CD4-positive, alpha-beta T cell (primary cell): ENCODE measurements around the gene SAMD10. TPM values are rescaled to one million over a fixed set of nuclear protein-coding genes. Genes with fewer than 3 reads are reported as not detected.
"Not testable (repeated sequence)": the region's sequence is repeated elsewhere in the genome, so short reads cannot be mapped to it uniquely, and the experiment has no call there.

Experiments used
- ATAC-seq: fragments of 200-7000 bp; cut with Tn5 transposase; one replicate; pipeline ENCODE4 v1.10.0; 2022; ENCODE audit warnings: mild to moderate bottlenecking; ENCODE audit not compliant: poor library complexity
- CTCF ChIA-PET: fragments of 350-600 bp; sonication (Branson Sonifier 250); formaldehyde crosslinking; loops from one replicate; lab custom pipeline; 2021; ENCODE audit warnings: antibody characterized with exemption, inconsistent platforms; lab: Charles Lee
- POLR2A ChIA-PET: fragments of 350-600 bp; sonication (Branson Sonifier 250); formaldehyde crosslinking; loops from one replicate; lab custom pipeline; 2021; ENCODE audit warnings: antibody characterized with exemption, inconsistent platforms; lab: Charles Lee
- DNase-seq, 14 experiments: peaks; one replicate each; pipeline ENCODE4 v3.0.0-alpha.2; 2013 to 2020; ENCODE audit warnings: mixed read lengths in 2 of 14
- H3K27ac ChIP-seq, 2 donors: one replicate each; pipeline versions ENCODE4 v1.5.1 to v1.7.0; 2013; ENCODE audit warnings: low read length in 2 of 2, low read depth in 1 of 2, mild to moderate bottlenecking in 1 of 2
- H3K27me3 ChIP-seq, 2 experiments: 1 replicate in 1 of 2; 2 replicates in 1 of 2; pipeline versions ENCODE4 v1.6.1 to v1.7.0; 2013; ENCODE audit warnings: low read length in 2 of 2, control low read depth in 1 of 2, mild to moderate bottlenecking in 1 of 2, moderate library complexity in 1 of 2; ENCODE audit not compliant: insufficient read depth in 2 of 2, control insufficient read depth in 1 of 2
- H3K36me3 ChIP-seq: one replicate; pipeline ENCODE4 v1.6.1; 2013; ENCODE audit warnings: low read length, control low read depth; ENCODE audit not compliant: insufficient read depth
- H3K4me1 ChIP-seq: one replicate; pipeline ENCODE4 v1.6.1; 2013; ENCODE audit warnings: low read length, control low read depth; ENCODE audit not compliant: insufficient read depth
- H3K4me3 ChIP-seq: one replicate; pipeline ENCODE4 v1.5.1; 2013; ENCODE audit warnings: mild to moderate bottlenecking, low read length, moderate library complexity
- H3K9me3 ChIP-seq, 2 experiments: 1 replicate in 1 of 2; 2 replicates in 1 of 2; pipeline versions ENCODE4 v1.6.1 to v1.7.0; 2013; ENCODE audit warnings: low read length in 2 of 2, mild to moderate bottlenecking in 2 of 2, control low read depth in 1 of 2, moderate library complexity in 1 of 2; ENCODE audit not compliant: control insufficient read depth in 1 of 2, insufficient read depth in 1 of 2
- H3K27ac Mint-ChIP-seq: one replicate; pipeline ENCODE4 v1.8.0; 2020; ENCODE audit warnings: mixed read lengths
- H3K27me3 Mint-ChIP-seq: one replicate; pipeline ENCODE4 v1.8.0; 2021; ENCODE audit warnings: mixed read lengths
- H3K36me3 Mint-ChIP-seq: one replicate; pipeline ENCODE4 v1.8.0; 2021; ENCODE audit warnings: low read depth, mixed read lengths
- H3K4me1 Mint-ChIP-seq: one replicate; pipeline ENCODE4 v1.8.0; 2021; ENCODE audit warnings: low read depth, mixed read lengths
- H3K4me3 Mint-ChIP-seq: one replicate; pipeline ENCODE4 v1.8.0; 2020; ENCODE audit warnings: mild to moderate bottlenecking, mixed read lengths
- H3K9me3 Mint-ChIP-seq: one replicate; pipeline ENCODE4 v1.8.0; 2020; ENCODE audit warnings: mixed read lengths
- intact Hi-C, 2 experiments: fragments of 100-400 bp; cut with DNase I in 1 of 2; cut with micrococcal nuclease in 1 of 2; formaldehyde crosslinking; loops; one replicate each; pipeline versions ENCODE4 v1.15.1 to v1.9.0; 2023 to 2025; cut with DNase I, micrococcal nuclease
- total RNA-seq, 174 experiments: library from RNA in 2 of 174; stranded (reverse) in 2 of 174; gene quantifications; one replicate each; pipeline ENCODE4 v1.2.3 and lab custom pipeline; 2021 to 2026
- TF ChIP-seq, protein P1 (sequence below): fragments of 200-600 bp; IDR thresholded peaks from one replicate; pipeline ENCODE4 v1.8.0; 2022; ENCODE audit warnings: antibody characterized with exemption, mild to moderate bottlenecking

The SAMD10 gene
- total RNA-seq, 2 experiments from 2014 or later = 12.0 to 12.1 TPM

DNA sequence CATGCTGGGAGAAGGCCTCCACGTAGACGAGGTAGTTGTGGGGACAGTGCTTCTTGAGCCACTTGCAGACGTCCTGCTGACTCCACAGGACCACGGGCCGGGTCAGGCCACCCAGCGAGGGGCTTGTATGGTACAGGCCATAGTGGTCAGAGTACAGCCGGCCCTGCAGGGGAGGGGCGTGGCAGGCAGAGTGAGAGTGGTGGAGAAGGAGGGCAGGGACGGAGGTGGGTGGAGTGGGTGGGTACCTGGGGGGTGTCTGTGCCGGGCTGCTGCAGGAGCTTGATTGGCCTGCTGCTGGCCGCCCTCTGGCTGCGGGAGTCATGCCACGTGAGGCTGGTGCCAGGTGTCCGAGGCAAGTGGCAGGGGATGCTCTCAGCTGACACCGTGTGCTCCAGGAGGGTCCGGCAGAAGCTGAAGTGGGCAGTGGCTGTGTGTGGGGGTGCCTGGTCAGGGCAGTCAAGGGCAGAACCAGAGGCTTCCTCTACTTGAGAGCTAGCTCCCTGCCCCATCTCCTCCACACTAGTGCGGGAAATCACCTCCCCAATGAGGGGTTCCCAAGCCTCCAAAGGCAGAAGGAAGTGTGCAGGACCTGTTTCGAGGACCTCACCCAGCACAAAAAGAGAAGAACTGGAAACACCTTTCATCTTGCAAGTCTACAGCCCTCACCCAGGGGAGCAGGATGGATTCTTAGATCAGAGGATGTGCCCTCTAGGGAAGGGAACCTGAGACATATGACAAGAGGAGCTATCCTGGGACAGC lies 2.3 kb downstream of the SAMD10 start:
- peaks cover 13% of the 10 kb centered on the region for H3K36me3 ChIP-seq
- peaks cover 60% of the 10 kb centered on the region for H3K4me1 ChIP-seq
- ATAC-seq = no peak

DNA sequence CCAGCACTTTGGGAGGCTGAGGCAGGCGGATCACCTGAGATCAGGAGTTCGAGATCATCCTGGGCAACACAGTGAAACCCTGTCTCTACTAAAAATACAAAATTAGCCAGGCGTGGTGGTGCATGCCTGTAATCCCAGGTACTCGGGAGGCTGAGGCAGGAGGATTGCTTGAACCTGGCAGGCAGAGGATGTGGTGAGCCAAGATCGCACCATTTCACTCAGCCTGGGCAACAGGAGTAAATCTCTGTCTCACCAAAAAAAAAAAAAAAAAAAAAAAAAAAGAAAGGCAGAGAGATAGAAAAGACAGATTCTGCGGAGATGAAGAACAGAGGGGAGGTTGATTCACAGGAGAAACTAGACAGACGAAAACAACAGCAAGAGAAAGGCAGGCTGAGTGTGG lies 2.9 kb downstream of the SAMD10 start:
- H3K27me3 Mint-ChIP-seq, H3K9me3 Mint-ChIP-seq, CTCF ChIA-PET, H3K27me3 ChIP-seq, H3K27ac ChIP-seq, H3K9me3 ChIP-seq, ATAC-seq, H3K4me3 ChIP-seq: not testable (repeated sequence)
- peak overlapping the region; percentile 63 for H3K4me3 Mint-ChIP-seq
- H3K4me1 Mint-ChIP-seq = peaks cover 72% of the 10 kb centered on the region
- peak in 1 of 14 experiments; percentile 21 for DNase-seq
- peaks cover 42% of the 10 kb centered on the region for H3K36me3 Mint-ChIP-seq
- peaks cover 53% of the 10 kb centered on the region for H3K4me1 ChIP-seq
- intact Hi-C loops = loop anchor here (5.0 to 10.0 kb wide), 5 partner anchors 192 to 539 kb away; partner anchors contain the start of genes ARFRP1 (in 2 of the 2), ZGPAT (in 2 of the 2) and PTK6 (in 1 of the 2)
- H3K27ac Mint-ChIP-seq = peak overlapping the region; percentile 89
- POLR2A ChIA-PET = interaction anchor here (1.5 kb wide), 1 partner anchor 20 kb away, joined by 5 read pairs; the partner anchor contains the start of gene UCKL1
- H3K36me3 ChIP-seq = peaks cover 13% of the 10 kb centered on the region

More for the DNA sequence above, 2.3 kb downstream of the SAMD10 start:
- CTCF ChIA-PET = interaction anchor here (1.0 to 1.7 kb wide), 2 partner anchors 61 to 271 kb away, joined by 3 to 6 read pairs; no protein-coding TSS in a partner anchor
- no peaks in the 10 kb centered on the region for H3K27me3 ChIP-seq
- POLR2A ChIA-PET = interaction anchor here (0.5 to 1.5 kb wide), 4 partner anchors 21 to 113 kb away, joined by 3 to 5 read pairs (median 3); partner anchors contain the start of gene UCKL1
- no peaks in the 10 kb centered on the region for H3K9me3 ChIP-seq
- H3K27ac ChIP-seq = peak overlapping the region; percentile 56 to 73
- DNase-seq = peak in 2 of 14 experiments; percentile 32 to 34
- intact Hi-C loops = loop anchor here (5.0 to 10.0 kb wide), 5 partner anchors 192 to 540 kb away; partner anchors contain the start of genes ARFRP1 (in 2 of the 2), ZGPAT (in 2 of the 2) and PTK6 (in 1 of the 2)
- TF ChIP-seq, protein P1, sequence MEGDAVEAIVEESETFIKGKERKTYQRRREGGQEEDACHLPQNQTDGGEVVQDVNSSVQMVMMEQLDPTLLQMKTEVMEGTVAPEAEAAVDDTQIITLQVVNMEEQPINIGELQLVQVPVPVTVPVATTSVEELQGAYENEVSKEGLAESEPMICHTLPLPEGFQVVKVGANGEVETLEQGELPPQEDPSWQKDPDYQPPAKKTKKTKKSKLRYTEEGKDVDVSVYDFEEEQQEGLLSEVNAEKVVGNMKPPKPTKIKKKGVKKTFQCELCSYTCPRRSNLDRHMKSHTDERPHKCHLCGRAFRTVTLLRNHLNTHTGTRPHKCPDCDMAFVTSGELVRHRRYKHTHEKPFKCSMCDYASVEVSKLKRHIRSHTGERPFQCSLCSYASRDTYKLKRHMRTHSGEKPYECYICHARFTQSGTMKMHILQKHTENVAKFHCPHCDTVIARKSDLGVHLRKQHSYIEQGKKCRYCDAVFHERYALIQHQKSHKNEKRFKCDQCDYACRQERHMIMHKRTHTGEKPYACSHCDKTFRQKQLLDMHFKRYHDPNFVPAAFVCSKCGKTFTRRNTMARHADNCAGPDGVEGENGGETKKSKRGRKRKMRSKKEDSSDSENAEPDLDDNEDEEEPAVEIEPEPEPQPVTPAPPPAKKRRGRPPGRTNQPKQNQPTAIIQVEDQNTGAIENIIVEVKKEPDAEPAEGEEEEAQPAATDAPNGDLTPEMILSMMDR = no peak
- peak overlapping the region; percentile 89 for H3K27ac Mint-ChIP-seq
- H3K4me1 Mint-ChIP-seq = peaks cover 76% of the 10 kb centered on the region
- peaks cover 47% of the 10 kb centered on the region for H3K36me3 Mint-ChIP-seq
- no peaks in the 10 kb centered on the region for H3K27me3 Mint-ChIP-seq
- peak overlapping the region; percentile 78 for H3K4me3 ChIP-seq
- H3K4me3 Mint-ChIP-seq = peak overlapping the region; percentile 88
- no peaks in the 10 kb centered on the region for H3K9me3 Mint-ChIP-seq

DNA sequence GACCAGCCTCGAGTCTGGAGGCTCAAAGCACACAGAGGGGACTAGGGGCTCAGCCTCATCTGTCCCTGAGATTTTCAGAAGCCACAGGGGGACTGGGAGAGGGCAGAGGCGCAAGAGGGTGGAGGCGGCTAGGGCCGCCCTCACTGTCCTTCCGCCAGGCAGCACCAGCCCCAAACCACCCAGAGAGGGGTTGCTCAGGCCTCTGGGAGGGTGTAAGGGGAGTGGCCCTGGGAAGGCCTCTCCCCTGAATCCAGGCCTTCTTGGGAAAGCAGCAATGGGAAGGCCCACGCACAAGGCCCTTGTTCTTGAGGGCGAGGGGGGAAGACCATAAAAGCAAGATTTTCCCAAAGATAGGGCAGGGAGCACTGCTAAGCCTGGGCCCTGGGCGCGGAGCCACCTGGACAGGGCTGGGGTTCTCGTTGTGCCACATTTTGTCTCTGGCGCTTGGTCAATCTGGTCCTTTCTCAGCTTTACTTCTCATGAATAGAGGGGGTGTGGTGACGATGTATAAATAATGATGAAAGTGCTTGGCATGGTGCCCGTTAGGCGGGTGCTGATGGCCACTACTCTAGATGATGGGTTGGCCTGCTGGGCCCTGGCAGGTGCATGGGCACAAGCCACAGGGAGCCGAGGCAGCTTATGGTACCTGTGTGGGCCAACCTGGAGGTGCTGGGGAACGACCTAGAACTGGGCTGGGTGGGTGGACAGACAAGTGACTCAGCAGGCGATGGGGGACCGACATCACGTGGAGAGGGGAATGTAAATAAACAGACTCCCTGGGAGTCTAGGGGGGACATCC lies 4.8 kb downstream of the SAMD10 start:
- peaks cover 55% of the 10 kb centered on the region for H3K4me1 Mint-ChIP-seq
- DNase-seq = peak in 1 of 14 experiments; percentile 6

More for the DNA sequence above, 4.8 kb downstream of the SAMD10 start:
- TF ChIP-seq, protein P1 = no peak
- Histone ChIP-seq H3K27ac (no peak overlapping the region), H3K27me3 (no peaks in the 10 kb centered on the region), H3K36me3 (peaks cover 13% of the 10 kb centered on the region), H3K4me1 (peaks cover 43% of the 10 kb centered on the region), H3K9me3 (peaks cover 0 to 4% of the 10 kb centered on the region in 2 experiments), H3K4me3 (no peak overlapping the region)
- ChIA-PET CTCF (interaction anchor here (0.6 to 2.1 kb wide), 28 partner anchors 8 to 478 kb away, joined by 3 to 15 read pairs (median 4); partner anchors contain the start of genes ARFRP1, DNAJC5, TPD52L2 and UCKL1), POLR2A (interaction anchor here (1.0 kb wide), 1 partner anchor 88 kb away, joined by 3 read pairs; no protein-coding TSS in a partner anchor)
- peak overlapping the region; percentile 58 for H3K27ac Mint-ChIP-seq
- H3K9me3 Mint-ChIP-seq = no peaks in the 10 kb centered on the region
- intact Hi-C loops = loop anchor here (1.0 to 10.0 kb wide), 9 partner anchors 65 to 537 kb away; partner anchors contain the start of genes ARFRP1 (in 2 of the 2), ZGPAT (in 2 of the 2) and PTK6 (in 1 of the 2)
- H3K27me3 Mint-ChIP-seq = no peaks in the 10 kb centered on the region
- H3K36me3 Mint-ChIP-seq = peaks cover 23% of the 10 kb centered on the region
- peak overlapping the region; percentile 48 for H3K4me3 Mint-ChIP-seq
- no peak for ATAC-seq
